ENCODE data around the gene AOPEP.

Gene AOPEP

DNA sequence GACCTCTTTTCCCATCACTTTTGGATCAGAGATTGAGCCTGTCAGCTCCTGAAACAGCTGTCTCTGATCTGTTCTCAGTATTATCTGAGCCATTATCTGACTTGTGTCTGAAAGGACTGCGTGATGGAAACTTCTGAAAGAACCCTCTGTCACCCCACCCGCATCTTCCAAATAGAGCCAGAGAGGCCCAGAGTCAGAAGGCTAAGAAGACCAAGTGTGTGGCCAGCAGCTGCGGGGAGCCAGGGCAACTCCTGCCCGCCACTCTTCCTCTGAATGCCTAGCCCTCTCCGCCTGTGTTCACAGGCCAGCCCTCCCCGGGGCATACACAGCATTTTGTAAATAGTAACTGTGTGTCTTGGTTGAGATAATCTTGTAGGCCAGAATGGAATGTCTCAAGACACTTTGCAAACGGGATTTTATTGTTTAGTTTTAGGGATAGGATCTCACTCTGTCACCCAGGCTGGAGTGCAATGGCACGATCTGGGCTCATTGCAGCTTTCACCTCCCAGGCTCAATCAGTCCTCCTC, 92.7 kb downstream of the AOPEP start:
- Histone ChIP-seq H3K4me3 (ENCODE audit: low read length) (no peak overlapping the region), H3K9ac (ENCODE audit: low read length) (no peak overlapping the region), H3K27ac (ENCODE audit: low read depth, low read length) (no peak overlapping the region), H3K36me3 (ENCODE audit: control insufficient read depth, insufficient read depth, low read length) (no peaks in the 10 kb centered on the region), H3K27me3 (ENCODE audit: control insufficient read depth, insufficient read depth, low read length) (no peaks in the 10 kb centered on the region), H3K4me1 (ENCODE audit: control insufficient read depth, insufficient read depth, low read length) (no peaks in the 10 kb centered on the region)

DNA sequence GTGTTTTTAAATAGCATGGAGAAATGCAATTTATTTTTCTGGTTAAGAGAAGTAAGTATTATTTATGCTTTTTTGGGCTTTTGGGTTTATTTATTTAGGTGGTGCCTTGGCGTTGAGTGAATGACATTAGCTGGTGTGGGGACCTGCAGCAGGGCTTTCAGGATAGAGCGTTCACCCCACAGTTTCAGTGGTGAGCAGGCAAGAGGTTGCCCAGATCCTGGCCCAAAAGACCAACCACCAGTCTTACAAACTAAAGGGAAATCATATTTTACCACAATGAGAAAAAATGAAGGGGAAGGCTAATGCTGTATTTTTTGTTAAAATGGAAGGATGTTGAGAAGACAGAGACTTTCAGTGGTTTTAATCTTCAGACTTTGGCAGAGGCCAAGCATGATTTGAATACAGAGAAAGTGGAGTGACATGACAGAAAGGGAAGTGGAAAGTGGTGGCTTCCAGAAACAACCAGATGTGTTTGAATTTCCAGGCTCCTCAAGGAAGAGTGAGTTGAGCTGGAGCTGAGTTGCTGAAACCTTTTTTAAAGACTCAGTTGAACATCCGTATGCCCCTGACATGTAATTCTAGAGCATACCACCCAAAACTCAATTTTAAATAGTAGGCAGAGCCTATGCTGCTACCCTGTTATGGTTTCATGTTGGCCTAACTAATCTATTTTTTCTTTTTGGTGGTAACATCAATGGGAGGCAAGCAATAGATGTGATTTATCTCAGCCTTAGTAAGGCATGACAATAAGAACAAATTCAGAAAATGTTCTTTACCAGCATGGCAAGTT, 94.8 kb downstream of the AOPEP start:
- Histone ChIP-seq H3K27me3 (ENCODE audit: control insufficient read depth, insufficient read depth, low read length) (no peaks in the 10 kb centered on the region), H3K4me3 (ENCODE audit: low read length) (no peak overlapping the region), H3K9ac (ENCODE audit: low read length) (no peak overlapping the region), H3K4me1 (ENCODE audit: control insufficient read depth, insufficient read depth, low read length) (no peaks in the 10 kb centered on the region), H3K27ac (ENCODE audit: low read depth, low read length) (no peak overlapping the region), H3K36me3 (ENCODE audit: control insufficient read depth, insufficient read depth, low read length) (no peaks in the 10 kb centered on the region)

DNA sequence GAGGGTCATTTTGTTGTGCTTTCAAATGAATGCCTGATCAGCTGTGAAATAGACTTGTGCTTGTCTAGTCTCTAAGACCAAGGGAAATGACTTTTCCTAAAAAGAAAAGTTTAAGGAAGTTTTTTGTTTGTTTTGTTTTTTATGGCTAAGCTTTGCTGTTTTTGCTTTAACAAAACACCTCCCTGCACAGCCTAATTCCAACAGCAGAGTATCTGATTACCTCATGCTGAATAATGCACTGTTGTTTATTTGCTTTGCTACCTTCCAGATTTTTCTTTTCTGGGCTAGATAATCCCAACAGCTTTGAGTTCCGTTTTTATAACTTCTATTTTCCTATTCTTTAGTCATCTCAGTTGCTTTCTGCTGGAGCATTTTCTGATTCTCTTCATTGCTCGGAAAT, 95.8 kb downstream of the AOPEP start:
- H3K27ac ChIP-seq (ENCODE audit: low read depth, low read length), result no peak overlapping the region
- H3K27me3 ChIP-seq (ENCODE audit: control insufficient read depth, insufficient read depth, low read length), result no peaks in the 10 kb centered on the region
- no peaks in the 10 kb centered on the region for H3K4me1 ChIP-seq (ENCODE audit: control insufficient read depth, insufficient read depth, low read length)
- H3K36me3 ChIP-seq (ENCODE audit: control insufficient read depth, insufficient read depth, low read length), result no peaks in the 10 kb centered on the region
- H3K9ac ChIP-seq (ENCODE audit: low read length), result no peak overlapping the region
- no peak overlapping the region for H3K4me3 ChIP-seq (ENCODE audit: low read length)

DNA sequence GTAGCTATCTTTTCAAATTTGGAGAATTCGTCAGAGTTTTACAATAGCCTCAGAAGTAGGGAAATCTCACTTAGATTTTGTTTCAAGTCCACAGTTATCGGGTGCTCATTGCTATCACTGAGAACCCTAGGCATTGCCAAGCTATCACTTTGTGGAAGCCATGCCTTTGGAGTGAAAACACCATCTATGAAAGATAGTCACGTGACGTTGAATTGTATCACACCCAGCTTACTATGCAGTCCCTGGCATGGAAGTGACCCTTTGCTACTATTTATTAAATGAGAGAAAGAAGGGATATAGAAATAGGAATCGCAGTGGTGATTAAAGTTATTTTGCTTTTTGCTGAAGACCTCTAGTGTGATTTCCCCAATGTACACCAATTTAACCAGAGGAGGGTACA, 97.2 kb downstream of the AOPEP start:
- H3K4me3 ChIP-seq (ENCODE audit: low read length), result no peak overlapping the region
- peaks cover 3% of the 10 kb centered on the region for H3K4me1 ChIP-seq (ENCODE audit: control insufficient read depth, insufficient read depth, low read length)
- no peak overlapping the region for H3K9ac ChIP-seq (ENCODE audit: low read length)
- H3K36me3 ChIP-seq (ENCODE audit: control insufficient read depth, insufficient read depth, low read length), result no peaks in the 10 kb centered on the region
- no peak overlapping the region for H3K27ac ChIP-seq (ENCODE audit: low read depth, low read length)
- H3K27me3 ChIP-seq (ENCODE audit: control insufficient read depth, insufficient read depth, low read length), result no peaks in the 10 kb centered on the region

DNA sequence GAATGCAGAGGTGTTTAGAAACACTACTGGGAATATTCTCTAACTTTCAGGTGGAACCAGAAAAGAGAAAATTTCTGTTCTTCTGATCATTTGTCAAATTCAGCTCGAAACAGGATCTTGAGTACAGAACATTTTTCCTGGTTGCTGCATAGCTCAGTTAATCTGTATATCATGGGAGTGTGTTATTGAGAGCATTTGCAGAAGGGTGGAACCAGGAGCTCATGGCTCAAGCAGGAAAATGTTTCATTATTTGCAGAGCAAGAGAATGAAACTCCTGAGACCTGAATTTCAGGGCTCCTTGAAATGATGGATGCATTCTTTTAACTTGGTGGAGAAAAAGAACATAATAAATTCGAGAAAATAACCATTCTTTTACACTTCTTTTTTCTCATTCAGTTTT, 97.9 kb downstream of the AOPEP start:
- Histone ChIP-seq H3K4me1 (ENCODE audit: control insufficient read depth, insufficient read depth, low read length) (peaks cover 3% of the 10 kb centered on the region), H3K36me3 (ENCODE audit: control insufficient read depth, insufficient read depth, low read length) (no peaks in the 10 kb centered on the region), H3K4me3 (ENCODE audit: low read length) (no peak overlapping the region), H3K9ac (ENCODE audit: low read length) (no peak overlapping the region), H3K27ac (ENCODE audit: low read depth, low read length) (no peak overlapping the region), H3K27me3 (ENCODE audit: control insufficient read depth, insufficient read depth, low read length) (no peaks in the 10 kb centered on the region)

DNA sequence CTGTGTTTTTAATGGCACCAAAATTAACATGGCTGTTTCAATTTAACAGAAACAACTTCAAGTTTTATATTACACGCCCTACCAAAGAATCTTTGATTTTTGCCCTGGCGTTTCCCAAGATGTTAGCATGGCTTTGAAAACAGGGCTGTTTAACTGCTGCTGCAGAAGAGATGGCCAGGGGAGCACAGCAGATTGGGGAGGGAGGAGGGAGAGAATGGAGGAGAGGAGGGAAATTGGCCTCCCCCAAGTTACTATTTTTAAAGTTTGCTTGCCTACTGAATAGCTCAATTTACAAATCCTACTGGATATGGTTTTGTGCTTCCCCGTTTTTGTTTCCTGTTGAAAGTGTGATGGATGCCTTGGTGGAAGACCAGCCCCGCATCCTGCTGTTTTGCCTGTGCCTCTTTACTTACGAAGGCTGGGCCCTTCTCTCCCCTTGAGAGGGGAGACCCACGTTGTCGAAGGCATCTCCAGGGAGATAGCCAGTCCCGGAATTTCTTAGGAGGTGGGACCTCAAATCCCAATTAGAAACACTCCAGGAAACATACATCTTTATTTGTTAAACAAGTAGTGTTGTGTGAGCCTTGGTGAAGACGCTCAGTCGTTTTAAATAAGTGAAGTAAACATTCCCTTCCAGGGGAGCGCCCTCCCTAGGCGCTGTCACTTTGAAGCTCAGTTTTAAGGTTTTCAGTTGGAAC, 98.6 kb downstream of the AOPEP start:
- H3K27ac ChIP-seq (ENCODE audit: low read depth, low read length), result no peak overlapping the region
- H3K36me3 ChIP-seq (ENCODE audit: control insufficient read depth, insufficient read depth, low read length), result no peaks in the 10 kb centered on the region
- peak overlapping the region; percentile 7 for H3K4me3 ChIP-seq (ENCODE audit: low read length)
- no peak overlapping the region for H3K9ac ChIP-seq (ENCODE audit: low read length)
- H3K4me1 ChIP-seq (ENCODE audit: control insufficient read depth, insufficient read depth, low read length), result peaks cover 3% of the 10 kb centered on the region
- no peaks in the 10 kb centered on the region for H3K27me3 ChIP-seq (ENCODE audit: control insufficient read depth, insufficient read depth, low read length)

DNA sequence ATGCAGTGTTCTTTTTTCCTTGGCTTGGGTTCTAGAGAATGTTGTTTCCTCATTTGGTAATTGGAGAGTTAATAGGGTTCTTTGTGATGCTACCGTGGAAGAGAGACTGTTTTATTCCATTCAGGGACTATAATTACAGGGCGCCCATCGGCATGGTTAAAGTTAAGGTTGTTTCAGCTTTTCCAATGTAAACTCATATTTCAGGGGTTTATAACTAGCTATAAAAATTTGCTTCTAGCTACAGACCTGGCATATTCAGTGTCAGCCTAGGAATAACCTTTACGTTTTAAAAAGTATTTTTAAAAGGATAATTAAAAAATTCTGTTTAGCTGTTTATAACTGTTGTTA, 99.1 kb downstream of the AOPEP start:
- Histone ChIP-seq H3K4me1 (ENCODE audit: control insufficient read depth, insufficient read depth, low read length) (peaks cover 3% of the 10 kb centered on the region), H3K27me3 (ENCODE audit: control insufficient read depth, insufficient read depth, low read length) (no peaks in the 10 kb centered on the region), H3K9ac (ENCODE audit: low read length) (no peak overlapping the region), H3K4me3 (ENCODE audit: low read length) (peak overlapping the region; percentile 7), H3K36me3 (ENCODE audit: control insufficient read depth, insufficient read depth, low read length) (no peaks in the 10 kb centered on the region), H3K27ac (ENCODE audit: low read depth, low read length) (no peak overlapping the region)

DNA sequence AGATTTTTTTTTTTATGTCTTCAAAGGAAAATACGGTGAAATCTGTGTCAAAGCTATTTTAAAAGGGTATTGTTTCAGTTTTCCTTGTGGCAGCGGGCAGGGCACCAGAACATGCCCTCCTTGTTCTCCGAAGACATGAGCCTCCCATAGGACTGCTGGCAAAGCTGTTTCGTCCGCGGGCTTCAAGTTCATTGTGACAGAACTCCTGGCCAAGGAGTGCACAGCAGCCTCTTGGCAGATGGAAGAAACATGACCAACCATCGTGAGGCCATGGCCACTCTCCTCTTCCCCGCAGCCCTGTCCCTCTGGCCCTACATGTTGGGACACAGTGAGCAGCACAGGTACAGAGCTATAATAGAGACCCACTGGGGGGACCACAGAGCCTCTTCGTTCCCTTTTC, 99.5 kb downstream of the AOPEP start:
- Histone ChIP-seq H3K4me1 (ENCODE audit: control insufficient read depth, insufficient read depth, low read length) (peaks cover 3% of the 10 kb centered on the region), H3K36me3 (ENCODE audit: control insufficient read depth, insufficient read depth, low read length) (no peaks in the 10 kb centered on the region), H3K27ac (ENCODE audit: low read depth, low read length) (no peak overlapping the region), H3K4me3 (ENCODE audit: low read length) (peak overlapping the region; percentile 3), H3K27me3 (ENCODE audit: control insufficient read depth, insufficient read depth, low read length) (no peaks in the 10 kb centered on the region), H3K9ac (ENCODE audit: low read length) (no peak overlapping the region)

DNA sequence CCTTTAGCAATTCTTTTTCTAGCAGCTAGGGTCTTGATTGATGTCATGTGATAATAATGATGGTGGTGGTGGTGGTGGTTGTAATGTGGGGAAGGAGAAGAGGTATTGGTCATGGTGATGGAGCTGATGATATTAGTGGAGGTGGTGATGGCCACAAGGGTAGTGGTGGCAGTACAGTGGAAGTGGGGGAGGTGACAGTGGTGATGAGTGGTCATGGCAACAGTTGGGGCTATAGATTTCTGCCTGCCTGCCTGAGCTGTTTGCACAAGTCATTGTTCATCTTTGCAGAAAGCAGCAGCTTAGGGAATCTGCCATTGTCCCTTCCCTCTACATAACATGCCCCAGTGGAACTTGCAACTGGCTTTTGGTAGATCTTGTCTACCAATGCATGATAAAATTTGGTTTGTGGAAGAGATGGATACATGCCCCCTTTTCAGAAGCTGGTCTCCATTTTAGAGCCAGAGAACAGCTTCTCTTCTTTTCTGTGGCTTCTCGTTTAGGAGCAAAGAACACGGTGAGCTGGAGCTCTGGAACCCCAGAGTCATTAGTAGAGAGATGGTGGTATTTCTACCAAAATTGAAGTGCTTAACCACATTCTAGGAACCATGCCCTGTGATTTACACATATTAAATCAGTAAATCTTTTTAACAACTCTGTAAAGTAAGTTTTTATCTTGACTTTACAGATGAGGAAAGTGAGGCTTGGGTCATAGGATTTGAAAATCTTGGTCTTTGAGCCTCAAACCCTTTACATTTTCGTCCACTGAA, 100.3 kb downstream of the AOPEP start:
- no peak overlapping the region for H3K27ac ChIP-seq (ENCODE audit: low read depth, low read length)

DNA sequence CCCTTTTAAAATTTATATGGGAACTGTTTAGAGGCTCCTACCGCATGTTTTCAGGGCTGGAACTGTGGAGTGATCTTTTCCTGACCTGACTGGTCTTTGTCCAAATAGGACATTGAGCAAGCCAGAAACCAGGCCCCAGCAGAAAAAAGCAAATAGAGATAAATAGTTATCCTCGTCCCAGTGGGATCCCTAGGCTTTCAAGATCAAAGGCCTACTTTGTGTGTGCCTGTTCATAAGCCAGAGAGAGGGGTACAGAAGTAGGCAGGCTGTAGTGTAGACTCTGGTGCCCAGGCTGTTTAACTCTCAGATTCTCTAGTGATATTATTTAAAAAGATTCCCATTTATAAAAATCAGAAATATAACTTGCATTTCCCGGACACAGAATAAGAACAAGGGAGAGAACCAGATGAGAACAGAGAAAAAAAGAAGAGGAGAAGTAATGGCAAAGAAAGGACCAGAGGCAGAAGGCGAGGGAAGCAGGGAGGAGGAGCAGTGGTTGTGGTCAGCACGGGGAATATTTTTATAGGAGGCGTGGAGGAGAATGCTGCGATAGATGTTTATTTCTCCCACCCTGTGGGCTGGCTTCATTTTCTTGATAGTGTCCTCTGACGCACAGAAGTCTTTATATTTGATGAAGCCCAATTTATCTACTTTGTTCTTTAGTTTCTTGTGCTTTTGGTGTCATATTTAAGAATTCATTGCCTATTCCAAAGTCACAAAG, 101.2 kb downstream of the AOPEP start:
- no peaks in the 10 kb centered on the region for H3K27me3 ChIP-seq (ENCODE audit: control insufficient read depth, insufficient read depth, low read length)
- H3K36me3 ChIP-seq (ENCODE audit: control insufficient read depth, insufficient read depth, low read length), result no peaks in the 10 kb centered on the region
- H3K4me1 ChIP-seq (ENCODE audit: control insufficient read depth, insufficient read depth, low read length), result peaks cover 3% of the 10 kb centered on the region
- H3K9ac ChIP-seq (ENCODE audit: low read length), result no peak overlapping the region
- no peak overlapping the region for H3K4me3 ChIP-seq (ENCODE audit: low read length)
- no peak overlapping the region for H3K27ac ChIP-seq (ENCODE audit: low read depth, low read length)

More for the DNA sequence above, 100.3 kb downstream of the AOPEP start:
- no peaks in the 10 kb centered on the region for H3K36me3 ChIP-seq (ENCODE audit: control insufficient read depth, insufficient read depth, low read length)
- no peak overlapping the region for H3K4me3 ChIP-seq (ENCODE audit: low read length)
- no peak overlapping the region for H3K9ac ChIP-seq (ENCODE audit: low read length)
- H3K27me3 ChIP-seq (ENCODE audit: control insufficient read depth, insufficient read depth, low read length), result no peaks in the 10 kb centered on the region
- H3K4me1 ChIP-seq (ENCODE audit: control insufficient read depth, insufficient read depth, low read length), result peaks cover 3% of the 10 kb centered on the region

DNA sequence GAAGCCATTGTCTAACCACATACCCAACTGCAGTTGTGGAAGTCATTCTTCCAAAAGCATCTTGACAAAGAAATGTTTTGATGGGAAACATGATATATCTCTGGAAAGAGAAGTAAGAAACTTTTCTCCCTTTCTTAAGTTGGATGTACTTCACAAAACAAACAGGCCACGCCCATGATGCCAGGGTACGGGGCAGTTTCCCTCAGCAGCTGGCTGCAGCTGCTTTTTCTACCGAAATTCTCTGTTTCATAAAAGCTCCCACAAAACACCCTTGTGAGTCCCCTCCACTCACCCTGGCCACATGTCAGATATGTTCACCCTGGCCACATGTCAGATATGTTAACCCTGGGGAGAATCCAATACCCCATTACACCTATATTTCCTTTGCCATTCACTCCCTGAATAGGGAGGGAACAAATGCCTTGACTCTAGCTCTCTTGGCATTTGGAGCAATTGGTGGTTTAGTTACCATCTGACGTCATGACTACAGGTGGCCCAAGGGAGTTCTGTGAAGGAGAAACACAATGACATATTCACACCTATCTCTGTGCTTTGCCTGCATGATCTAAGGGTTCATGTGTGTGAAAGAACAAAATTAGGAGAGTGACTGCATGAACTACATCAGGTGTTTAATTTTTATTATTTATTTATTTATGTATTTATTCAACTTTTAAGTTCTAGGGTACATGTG, 103.0 kb downstream of the AOPEP start:
- no peaks in the 10 kb centered on the region for H3K36me3 ChIP-seq (ENCODE audit: control insufficient read depth, insufficient read depth, low read length)
- H3K9ac ChIP-seq (ENCODE audit: low read length), result no peak overlapping the region
- H3K27me3 ChIP-seq (ENCODE audit: control insufficient read depth, insufficient read depth, low read length), result no peaks in the 10 kb centered on the region
- H3K4me3 ChIP-seq (ENCODE audit: low read length), result no peak overlapping the region
- H3K4me1 ChIP-seq (ENCODE audit: control insufficient read depth, insufficient read depth, low read length), result peaks cover 3% of the 10 kb centered on the region
- H3K27ac ChIP-seq (ENCODE audit: low read depth, low read length), result no peak overlapping the region

All from rectal smooth muscle tissue (tissue), 1 donor.